Motor neuron (in vitro differentiated cells): ENCODE results near the gene ACOT7. TPM values are rescaled to one million over a fixed set of nuclear protein-coding genes. Genes with fewer than 3 reads are reported as not detected.

Experiments used
- ATAC-seq, 8 experiments: fragments of 200-7000 bp; cut with Tn5 transposase; replicated peaks in 6 of 8; 2 replicates each; pipeline ENCODE4 v1.8.0; 2021; ENCODE audit warnings: mild to moderate bottlenecking in 8 of 8, moderate library complexity in 8 of 8
- H3K27ac ChIP-seq, 2 donors: fragments of 250-450 bp; sonication (Bioruptor Pico); 2 replicates each; pipeline ENCODE4 v1.9.0; 2021; ENCODE audit warnings: antibody characterized with exemption in 2 of 2, mild to moderate bottlenecking in 2 of 2, moderate library complexity in 1 of 2
- H3K4me1 ChIP-seq, 2 donors: fragments of 250-450 bp; sonication (Bioruptor Pico); replicated peaks in 1 of 2; 2 replicates each; pipeline ENCODE4 v1.6.1; 2021; ENCODE audit warnings: antibody characterized with exemption in 2 of 2, mild to moderate bottlenecking in 2 of 2, moderate library complexity in 1 of 2
- H3K4me3 ChIP-seq, 5 donors: fragments of 250-450 bp; sonication (Bioruptor Pico); 2 replicates each; pipeline ENCODE4 v1.9.0; 2021; ENCODE audit warnings: antibody characterized with exemption in 5 of 5, mild to moderate bottlenecking in 5 of 5, moderate library complexity in 4 of 5
- WGBS, 10 experiments: fragments of 450-650 bp; shearing (Covaris generic); methylation state at CpG; one replicate each; pipeline ENCODE4 v1.0.0; 2022; 5-methylcytosine and 5-hydroxymethylcytosine counted together
- in situ Hi-C, 9 experiments: fragments of 400-800 bp; cut with MboI; loops; one replicate each; pipeline ENCODE4 v1.15.0; 2021; ENCODE audit warnings: low sequenced_read_pairs in 9 of 9, low pct_unique_long_range_greater_than_20kb in 2 of 9; ENCODE audit not compliant: unreplicated experiment in 9 of 9
- total RNA-seq, 8 experiments: library from RNA; unstranded; fragments of 300-600 nt; gene quantifications; 2 replicates each; pipeline versions ENCODE4 v1.2.3 to v1.2.4, GENCODE V29; 2022

The ACOT7 gene
- total RNA-seq, 8 experiments from 2014 or later: 6.9 to 127 (median 80.5) TPM

GRCh38 chr1:6353619-6353954 is 40.0 kb downstream of the ACOT7 start:
- in situ Hi-C loops: no loop called here
- Histone ChIP-seq H3K4me3 (no peak overlapping the region), H3K27ac (no peak overlapping the region), H3K4me1 (peaks cover 7 to 20% of the 10 kb centered on the region in 2 donors)
- no peak for ATAC-seq
- 10 to 86% (median 60%) methylated on average over 1 to 4 of the region's 6 CpGs; no CpG with 5 or more reads in 3 of the 10 experiments for WGBS, 10 experiments

- Histone ChIP-seq H3K27ac (no peak overlapping the region), H3K4me3 (no peak overlapping the region), H3K4me1 (peaks cover 7 to 20% of the 10 kb centered on the region in 2 donors)
- in situ Hi-C loops: no loop called here
- peak in 3 of 8 experiments; percentile 24 to 45 (median 28) for ATAC-seq
- 42 to 100% (median 60%) methylated on average over 1 to 3 of the region's 3 CpGs; no CpG with 5 or more reads in 7 of the 10 experiments for WGBS, 10 experiments
Observed at GRCh38 chr1:6352138-6352563, 41.4 kb downstream of the ACOT7 start.

DNA sequence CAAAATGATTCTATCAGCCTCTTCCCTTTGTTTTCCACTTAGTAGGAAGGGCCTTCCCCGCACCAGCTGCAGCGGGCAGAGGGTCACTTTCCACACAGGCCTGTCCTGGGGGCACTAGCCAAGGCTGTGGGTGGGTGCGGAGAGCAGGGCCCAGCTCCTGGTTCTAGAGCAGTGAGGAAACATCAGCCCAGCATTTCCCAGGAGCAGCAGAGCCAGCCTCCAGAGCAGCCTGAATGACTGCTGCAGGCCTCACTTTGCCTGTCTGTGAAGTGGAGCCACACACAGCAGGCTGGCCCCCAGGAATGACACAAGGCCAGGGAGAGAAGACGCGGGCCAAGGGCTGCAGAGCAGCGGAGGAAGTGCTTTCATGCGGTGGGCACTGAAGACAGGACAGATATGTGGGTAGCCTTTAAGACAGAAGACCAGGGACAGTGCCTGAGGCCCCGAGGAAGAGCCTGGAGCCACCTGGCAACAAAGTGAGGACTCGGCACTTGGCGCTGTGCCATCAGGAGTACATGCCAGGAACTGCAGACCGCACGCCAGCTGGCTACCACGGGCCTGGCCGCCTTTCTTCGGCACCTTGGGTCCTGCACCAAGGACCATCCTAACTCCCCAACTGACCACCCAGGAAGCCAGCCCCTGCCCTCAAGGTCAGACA is 42.0 kb downstream of the ACOT7 start:
- H3K4me1 ChIP-seq: peaks cover 7 to 20% of the 10 kb centered on the region in 2 donors
- no peak for ATAC-seq
- 58 to 100% (median 100%) methylated on average over 1 to 10 of the region's 15 CpGs; no CpG with 5 or more reads in 1 of the 10 experiments for WGBS, 10 experiments
- no peak overlapping the region for H3K4me3 ChIP-seq
- in situ Hi-C loops: no loop called here
- no peak overlapping the region for H3K27ac ChIP-seq

DNA sequence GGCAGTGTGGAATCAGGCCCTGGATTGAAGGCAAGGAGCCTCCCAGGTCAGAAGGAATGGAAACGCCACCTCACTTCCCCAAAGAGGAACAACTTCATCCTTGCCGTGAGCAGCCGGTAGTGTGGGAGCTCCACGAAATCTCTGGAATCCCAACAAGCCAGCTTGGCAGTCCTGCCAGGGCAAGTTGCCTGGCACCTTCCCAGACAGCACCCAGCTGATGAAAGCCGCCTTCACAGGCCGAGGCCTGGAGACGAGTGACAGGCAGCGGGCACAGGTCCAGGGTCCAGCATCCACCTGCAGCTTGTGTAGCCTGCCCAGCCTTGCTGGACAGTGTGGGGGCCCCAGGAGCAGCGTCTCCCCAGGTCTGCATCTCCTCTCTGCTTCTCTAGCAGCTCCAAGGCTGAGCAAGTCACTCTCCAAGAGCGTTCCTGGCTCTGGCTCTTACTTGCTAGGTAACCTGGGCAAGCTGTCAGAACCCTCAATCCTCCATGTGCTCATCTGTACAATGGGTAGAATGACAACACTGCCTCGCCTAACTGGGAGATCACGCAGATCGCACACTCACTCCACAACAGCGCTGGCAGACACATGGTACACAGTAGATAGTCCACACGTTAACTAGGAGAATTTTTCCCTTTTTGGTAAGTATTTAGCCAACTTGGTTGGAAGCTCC is 43.0 kb downstream of the ACOT7 start:
- 67 to 100% (median 95%) methylated on average over 1 to 9 of the region's 15 CpGs; no CpG with 5 or more reads in 2 of the 10 experiments for WGBS, 10 experiments

DNA sequence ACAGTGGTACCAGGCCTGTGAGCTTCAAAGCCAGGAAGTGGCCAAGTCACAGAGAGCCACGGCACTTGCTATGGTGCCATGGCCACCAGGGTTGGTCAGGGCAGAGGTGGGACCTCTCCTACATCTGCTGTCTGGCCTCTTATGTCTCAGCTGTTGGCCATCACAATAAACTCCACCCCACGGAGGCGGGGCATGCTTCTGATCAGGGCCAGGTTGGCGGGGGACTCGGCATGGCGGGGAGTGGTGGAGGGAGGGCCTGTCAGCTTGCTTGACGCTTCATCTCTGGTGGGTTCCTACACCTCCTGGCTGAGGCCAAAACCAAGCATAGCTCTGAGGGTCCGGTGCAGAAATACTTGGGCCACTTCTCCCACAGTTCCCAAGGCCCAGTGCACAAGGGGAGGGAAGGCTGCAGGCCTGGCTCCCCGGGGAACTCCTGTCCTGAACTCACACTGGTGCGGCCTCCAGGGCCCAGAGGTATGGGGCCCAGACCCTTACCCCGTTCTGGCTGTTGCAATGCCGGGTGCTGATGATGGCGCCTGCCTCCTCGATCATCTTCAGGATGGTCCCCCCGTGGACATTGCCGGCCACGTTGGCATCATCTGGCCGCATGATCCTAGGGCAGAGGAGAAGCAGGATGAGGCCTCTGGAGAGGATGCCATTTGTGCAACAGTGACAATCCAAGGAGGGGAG is 44.2 kb downstream of the ACOT7 start:
- whole genome bisulfite sequencing, 10 experiments: 83 to 100% (median 96%) methylated on average over 1 to 8 of the region's 18 CpGs; no CpG with 5 or more reads in 3 of the 10 experiments
- Histone ChIP-seq H3K4me1 (peaks cover 7 to 20% of the 10 kb centered on the region in 2 donors), H3K4me3 (no peak overlapping the region), H3K27ac (no peak overlapping the region)
- no peak for ATAC-seq
- in situ Hi-C loops: loop anchor here in 5 of 9 experiments (10.0 to 25.0 kb wide), 4 partner anchors 95 to 287 kb away; partner anchors contain the start of genes HES3 (in 4 of the 5) and ICMT (in 1 of the 5)

More for the DNA sequence above, 43.0 kb downstream of the ACOT7 start:
- in situ Hi-C loops: no loop called here
- no peak for ATAC-seq
- Histone ChIP-seq H3K4me1 (peaks cover 7 to 20% of the 10 kb centered on the region in 2 donors), H3K4me3 (no peak overlapping the region), H3K27ac (no peak overlapping the region)

- Histone ChIP-seq H3K4me3 (no peak overlapping the region), H3K27ac (no peak overlapping the region), H3K4me1 (peaks cover 7 to 18% of the 10 kb centered on the region in 2 donors)
- ATAC-seq: peak in 5 of 8 experiments; percentile 23 to 47 (median 41)
- in situ Hi-C loops: loop anchor here in 5 of 9 experiments (10.0 to 25.0 kb wide), 4 partner anchors 94 to 286 kb away; partner anchors contain the start of genes HES3 (in 4 of the 5) and ICMT (in 1 of the 5)
- WGBS, 10 experiments: 57 to 100% (median 79%) methylated on average over 1 to 8 of the region's 13 CpGs; no CpG with 5 or more reads in 1 of the 10 experiments
Observed at GRCh38 chr1:6348511-6349191, 44.9 kb downstream of the ACOT7 start.

- no peak overlapping the region for H3K4me3 ChIP-seq
- no peak overlapping the region for H3K27ac ChIP-seq
- 46 to 100% (median 85%) methylated on average over 3 to 11 of the region's 15 CpGs; no CpG with 5 or more reads in 2 of the 10 experiments for WGBS, 10 experiments
- in situ Hi-C loops: loop anchor here in 5 of 9 experiments (10.0 to 25.0 kb wide), 4 partner anchors 93 to 286 kb away; partner anchors contain the start of genes HES3 (in 4 of the 5) and ICMT (in 1 of the 5)
- peaks cover 12 to 21% of the 10 kb centered on the region in 2 donors for H3K4me1 ChIP-seq
- peak; percentile 5 to 45 (median 36) for ATAC-seq
Observed at GRCh38 chr1:6347641-6348487, 45.7 kb downstream of the ACOT7 start.

DNA sequence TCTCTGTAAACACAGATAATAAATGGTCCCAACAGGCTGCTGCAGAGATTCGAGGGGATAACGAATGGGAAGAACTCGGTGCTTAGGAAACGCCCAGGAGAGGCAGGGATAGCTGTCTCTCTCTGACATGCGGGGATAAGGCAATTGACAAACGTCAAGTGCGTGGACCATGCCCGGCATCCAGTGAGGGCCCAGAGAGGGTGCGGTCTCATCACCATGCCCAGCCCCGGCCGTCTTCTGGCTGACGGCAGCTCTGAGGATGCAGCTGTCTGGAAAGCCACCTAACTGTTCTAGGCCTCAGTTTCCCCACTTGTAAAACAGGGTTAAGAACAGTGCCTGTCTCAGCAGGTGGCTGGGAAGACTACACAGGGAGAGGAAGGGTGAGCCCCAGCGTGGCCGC is 48.1 kb downstream of the ACOT7 start:
- in situ Hi-C loops: loop anchor here in 5 of 9 experiments (10.0 to 25.0 kb wide), 4 partner anchors 91 to 283 kb away; partner anchors contain the start of genes HES3 (in 4 of the 5) and ICMT (in 1 of the 5)
- 72 to 100% (median 83%) methylated on average over 1 to 14 of the region's 14 CpGs; no CpG with 5 or more reads in 3 of the 10 experiments for WGBS, 10 experiments
- no peak overlapping the region for H3K4me3 ChIP-seq
- H3K27ac ChIP-seq: no peak overlapping the region
- H3K4me1 ChIP-seq: peaks cover 27 to 32% of the 10 kb centered on the region in 2 donors
- ATAC-seq: no peak

DNA sequence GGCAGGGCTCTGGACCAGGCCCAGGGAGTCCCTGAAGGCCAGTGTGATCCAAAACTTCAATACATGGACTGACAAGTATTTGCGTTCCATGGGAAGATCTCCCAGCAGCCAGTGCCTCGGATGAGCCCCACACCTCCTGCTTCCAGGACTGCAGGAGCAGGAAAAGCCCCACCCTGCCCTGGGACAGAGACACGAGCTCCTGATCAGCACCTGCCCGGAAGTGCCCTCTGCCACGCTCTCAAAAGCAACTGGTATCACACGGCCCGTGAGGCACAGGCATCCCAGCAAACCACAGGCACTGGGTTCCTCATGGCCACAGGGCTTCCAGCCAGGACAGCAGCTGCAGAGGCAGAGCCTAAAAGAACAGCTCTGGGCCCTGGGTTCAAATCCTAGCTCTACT is 48.6 kb downstream of the ACOT7 start:
- H3K4me1 ChIP-seq: peaks cover 27 to 35% of the 10 kb centered on the region in 2 donors
- in situ Hi-C loops: loop anchor here in 5 of 9 experiments (10.0 to 25.0 kb wide), 4 partner anchors 90 to 283 kb away; partner anchors contain the start of genes HES3 (in 4 of the 5) and ICMT (in 1 of the 5)
- no peak overlapping the region for H3K4me3 ChIP-seq
- no peak overlapping the region for H3K27ac ChIP-seq
- WGBS, 10 experiments: 80 to 100% (median 94%) methylated on average over 1 to 4 of the region's 7 CpGs; no CpG with 5 or more reads in 6 of the 10 experiments
- ATAC-seq: no peak

GRCh38 chr1:6343506-6344405 is 49.8 kb downstream of the ACOT7 start:
- in situ Hi-C loops: loop anchor here in 5 of 9 experiments (10.0 to 25.0 kb wide), 4 partner anchors 89 to 281 kb away; partner anchors contain the start of genes HES3 (in 4 of the 5) and ICMT (in 1 of the 5)
- ATAC-seq: peak; percentile 36 to 96 (median 60)
- 0 to 100% (median 50%) methylated on average over 1 to 7 of the region's 17 CpGs; no CpG with 5 or more reads in 4 of the 10 experiments for WGBS, 10 experiments

More at GRCh38 chr1:6343506-6344405, 49.8 kb downstream of the ACOT7 start:
- Histone ChIP-seq H3K27ac (no peak overlapping the region), H3K4me1 (peaks cover 36 to 44% of the 10 kb centered on the region in 2 donors), H3K4me3 (no peak overlapping the region)
